GM18498 (cell line): ENCODE measurements around the gene BEX2.
"Not testable (repeated sequence)": the region's sequence is repeated elsewhere in the genome, so short reads cannot be mapped to it uniquely, and the experiment has no call there.

Experiments
- ATAC-seq: cut with Tn5 transposase; IDR thresholded peaks from one replicate; pipeline ENCODE4 v1.9.1; 2021; ENCODE audit warnings: mild to moderate bottlenecking, moderate library complexity; ENCODE audit not compliant: unreplicated experiment

The BEX2 gene

DNA sequence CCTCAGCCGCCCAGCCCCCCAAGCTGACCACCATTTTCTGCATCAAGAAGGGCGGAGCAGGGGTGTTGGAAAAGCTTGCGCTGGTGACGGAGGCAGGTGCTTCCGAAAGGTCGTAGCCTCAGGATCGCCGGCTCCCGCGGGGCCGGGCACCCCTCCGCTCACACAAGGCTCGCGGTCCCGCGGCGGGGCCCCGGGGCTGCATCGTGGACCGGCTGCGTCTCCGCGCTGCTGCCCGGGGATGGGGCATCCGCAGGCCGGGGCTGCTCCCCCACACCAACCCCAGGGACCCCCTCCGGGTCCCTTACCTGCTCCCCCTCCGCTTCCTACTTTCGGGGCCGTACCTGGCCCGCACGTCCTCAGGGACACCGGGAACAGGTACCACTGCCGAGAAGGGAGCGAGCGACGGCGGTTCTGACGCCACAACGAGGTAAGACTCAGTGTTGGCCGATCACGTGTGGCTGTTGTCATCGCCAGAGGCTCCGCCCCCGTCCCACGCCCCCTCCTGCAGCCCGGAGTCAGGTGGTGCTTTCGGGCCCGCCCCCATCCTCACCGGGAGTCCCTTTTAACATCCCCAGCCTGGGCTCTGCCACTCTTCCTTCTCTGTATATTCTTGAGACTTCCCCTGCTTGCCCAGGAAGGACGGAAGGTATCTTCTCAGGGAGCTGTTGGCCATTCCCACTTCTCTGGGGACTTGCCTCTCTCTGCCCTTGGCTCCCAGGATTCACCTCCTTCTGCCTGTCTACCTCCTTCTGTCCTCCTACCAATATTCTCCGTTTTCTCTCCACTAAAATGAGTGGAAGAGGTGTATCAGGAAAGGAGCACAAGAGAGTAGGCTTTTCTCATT lies at the start of gene BEX2:
TSS of gene BEX2 (minus strand) at position 436 of the 844 bp plus-strand sequence. CDS start 1,014 bp downstream, outside the sequence.
- peak; percentile 99 for ATAC-seq

- no peak for ATAC-seq
Measured at GRCh38 chrX:103360092-103360491, 49.3 kb upstream of the BEX2 start.

DNA sequence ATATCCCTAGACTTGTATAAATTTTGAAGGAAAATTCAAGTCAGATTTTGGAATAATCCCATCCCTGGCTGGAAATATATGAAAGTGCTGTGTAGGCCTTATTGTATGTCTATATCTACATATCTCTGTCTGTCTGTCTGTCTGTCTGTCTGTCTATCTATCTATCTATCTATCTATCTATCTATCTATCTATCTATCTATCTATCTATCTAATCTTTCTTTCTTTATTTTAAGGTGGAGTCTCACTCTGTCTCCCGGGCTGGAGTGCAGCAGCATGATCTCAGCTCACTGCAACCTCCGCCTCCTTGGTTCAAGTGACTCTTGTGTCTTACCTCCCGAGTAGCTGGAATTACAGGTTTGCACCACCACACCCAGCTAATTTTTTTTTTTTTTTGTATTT lies 48.8 kb upstream of the BEX2 start:
- ATAC-seq: not testable (repeated sequence)

DNA sequence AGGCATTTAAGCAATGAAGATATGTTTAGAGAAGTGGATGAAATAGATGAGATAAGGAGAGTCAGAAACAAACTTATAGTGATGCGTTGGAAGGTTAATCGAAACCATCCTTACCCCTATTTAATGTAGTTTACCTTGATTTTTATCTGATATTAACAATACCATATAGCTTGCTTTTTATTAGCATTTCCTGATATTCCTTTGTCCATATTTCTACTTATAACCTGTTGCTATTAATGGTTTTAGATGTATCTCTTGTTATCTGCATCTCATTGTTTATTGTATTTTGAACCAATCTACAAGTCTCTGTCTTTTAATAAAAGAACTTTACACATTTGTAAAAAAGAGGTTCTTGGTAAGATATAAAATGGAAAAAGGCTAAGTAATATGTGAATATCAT lies 47.1 kb upstream of the BEX2 start:
- ATAC-seq: no peak

GRCh38 chrX:103356858-103357257 lies 46.1 kb upstream of the BEX2 start:
- no peak for ATAC-seq

DNA sequence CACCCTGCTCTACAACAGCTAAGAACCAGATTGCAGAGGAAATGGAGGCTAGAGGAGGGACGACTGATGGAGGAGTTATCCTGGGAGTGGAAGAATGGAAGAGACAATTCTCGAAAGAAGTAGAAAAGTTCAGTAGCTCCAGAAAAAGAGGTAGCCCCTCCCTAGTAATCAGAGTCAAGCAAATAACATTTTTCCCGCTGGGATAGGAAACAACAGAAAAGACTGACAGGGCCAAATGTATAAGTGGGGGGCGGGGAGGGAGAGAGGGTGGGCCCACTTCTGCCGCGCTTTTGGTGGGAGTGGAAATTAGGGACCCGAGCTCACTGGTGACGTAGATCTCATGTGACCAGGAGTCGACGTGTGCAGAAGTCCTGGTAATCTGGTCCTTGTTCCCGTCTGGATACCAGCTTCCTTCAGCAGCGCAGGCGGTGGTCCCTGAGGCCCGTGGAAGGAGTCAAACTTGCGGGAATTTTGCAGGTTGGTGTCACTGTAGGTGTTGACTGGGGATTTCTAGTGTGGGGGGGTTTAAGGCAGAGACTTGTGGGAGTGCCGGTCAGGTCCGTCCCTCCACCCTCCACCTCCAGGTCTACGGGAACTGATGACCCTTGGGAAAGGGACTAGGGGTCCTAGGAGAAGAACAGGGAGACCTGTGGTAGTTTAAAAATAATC lies 45.5 kb upstream of the BEX2 start, which contains the start of gene TCEAL9:
TSS of gene TCEAL9 (plus strand) at position 377 of the 669 bp plus-strand sequence. CDS start 1,179 bp downstream, outside the sequence.
- no peak for ATAC-seq

- ATAC-seq: no peak
Measured at GRCh38 chrX:103347682-103348397, 37.0 kb upstream of the BEX2 start.

DNA sequence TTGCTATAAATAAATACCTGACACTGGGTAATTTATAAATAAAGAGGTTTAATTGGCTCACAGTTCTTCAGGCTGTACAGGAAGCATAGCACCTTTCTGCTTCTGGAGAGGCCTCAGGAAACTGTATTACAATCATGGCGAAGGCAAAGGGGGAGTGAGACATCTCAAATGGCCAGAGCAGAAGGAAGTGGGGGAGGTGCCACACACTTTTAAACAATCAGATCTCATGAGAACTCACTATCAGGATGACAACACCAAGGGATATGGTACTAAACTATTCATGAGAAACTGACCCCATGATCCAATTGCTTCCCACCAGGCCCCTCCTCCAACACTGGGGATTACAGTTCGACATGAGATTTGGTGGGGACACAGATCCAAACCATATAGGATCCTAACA lies 33.8 kb upstream of the BEX2 start:
- no peak for ATAC-seq

DNA sequence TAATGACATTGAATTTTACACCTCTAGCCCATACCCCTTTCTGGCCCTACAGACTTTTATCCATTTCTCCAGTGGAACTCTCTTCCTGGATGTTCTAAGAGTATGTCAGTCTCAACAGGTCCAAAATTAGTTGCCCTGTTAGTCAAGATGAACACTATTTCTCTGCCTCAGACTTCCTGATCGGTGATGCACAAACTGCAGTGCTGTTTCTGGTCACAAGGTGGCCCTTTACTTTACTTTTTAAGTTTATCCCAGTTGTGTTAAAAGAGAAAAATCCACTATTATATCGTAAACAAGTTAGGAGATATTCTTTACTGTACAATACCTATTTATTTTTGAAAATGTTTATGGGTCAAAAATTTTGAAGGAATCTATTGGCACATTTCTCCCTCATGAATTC lies 32.3 kb upstream of the BEX2 start:
- ATAC-seq: no peak

- no peak for ATAC-seq
Measured at GRCh38 chrX:103338663-103339062, 27.9 kb upstream of the BEX2 start.

GRCh38 chrX:103330681-103331288 lies 20.0 kb upstream of the BEX2 start:
- no peak for ATAC-seq

- no peak for ATAC-seq
Measured at GRCh38 chrX:103329991-103330390, 19.2 kb upstream of the BEX2 start, which contains the start of gene TCEAL7. Gene TCEAL7 (plus strand): TSS chrX:103330239. CDS start chrX:103331404, 1,165 bp downstream.

DNA sequence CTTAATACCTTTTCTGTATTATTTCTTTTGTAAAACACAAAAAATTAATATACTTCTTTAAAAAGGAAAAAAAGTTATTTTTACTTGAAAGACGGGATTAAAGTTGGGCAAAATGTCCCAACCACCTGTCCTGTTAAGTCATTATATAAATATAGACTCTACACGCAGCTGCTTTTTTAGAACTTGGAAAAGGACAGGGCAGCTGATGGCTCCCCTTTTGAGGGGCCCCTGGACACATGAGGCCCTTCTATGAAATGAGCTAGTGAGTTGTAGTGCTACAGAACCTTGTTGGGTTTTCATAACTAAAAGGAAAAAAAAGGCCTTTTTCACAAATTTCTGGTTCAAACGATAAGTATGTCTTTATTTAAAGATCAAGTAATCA lies 600 bp upstream of the BEX2 start:
- ATAC-seq: no peak

- ATAC-seq: no peak
Measured at GRCh38 chrX:103309860-103310554, 783 bp downstream of the BEX2 start.

- not testable (repeated sequence) for ATAC-seq
Measured at GRCh38 chrX:103305666-103306065, 5.1 kb downstream of the BEX2 start.

- no peak for ATAC-seq
Measured at GRCh38 chrX:103304705-103305104, 6.1 kb downstream of the BEX2 start.

DNA sequence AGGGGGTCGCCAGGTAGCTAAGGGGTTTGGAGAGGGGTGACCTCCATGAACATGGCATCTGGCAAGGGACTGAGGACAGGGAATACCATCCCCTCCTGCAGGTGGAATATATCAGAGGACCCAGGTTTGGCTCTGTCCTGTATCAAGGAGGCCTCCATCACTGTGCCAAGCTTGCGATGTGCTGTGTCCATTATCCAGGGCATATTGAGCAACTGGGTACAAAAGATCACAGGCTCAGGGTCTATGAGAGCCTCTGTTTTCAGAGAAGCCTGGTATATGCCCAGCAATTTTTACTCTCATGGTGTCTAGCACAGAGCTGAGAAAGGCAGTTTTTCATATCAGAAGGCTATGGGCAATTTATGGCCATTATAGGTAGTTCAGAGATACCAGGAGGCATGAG lies 17.7 kb downstream of the BEX2 start:
- no peak for ATAC-seq

- ATAC-seq: no peak
Measured at GRCh38 chrX:103279624-103280023, 31.2 kb downstream of the BEX2 start.

DNA sequence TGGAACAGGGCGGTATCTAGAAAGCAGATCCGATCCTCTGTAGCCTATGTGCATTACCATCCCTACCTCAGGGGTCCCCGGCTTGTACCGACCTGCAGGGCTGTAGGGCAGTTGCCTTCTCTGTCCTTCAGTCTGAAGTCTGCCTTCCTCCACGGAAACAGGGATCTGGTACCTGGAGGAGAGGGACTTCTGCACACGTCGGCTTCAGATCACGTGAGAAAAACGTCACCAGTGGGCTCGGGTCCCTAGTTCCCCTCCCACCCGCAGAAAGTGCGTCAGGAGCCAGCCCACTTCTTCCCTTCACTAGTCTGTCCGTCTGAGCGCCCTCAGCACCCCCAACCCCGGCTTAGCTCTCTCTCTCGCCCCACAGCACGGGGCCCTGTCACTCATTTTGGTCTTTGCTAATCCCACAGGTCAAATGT lies 34.2 kb downstream of the BEX2 start, which contains the start of gene TCEAL5:
TSS of gene TCEAL5 (minus strand) at position 170 of the 422 bp plus-strand sequence. CDS start 2,187 bp downstream, outside the sequence.
- no peak for ATAC-seq

DNA sequence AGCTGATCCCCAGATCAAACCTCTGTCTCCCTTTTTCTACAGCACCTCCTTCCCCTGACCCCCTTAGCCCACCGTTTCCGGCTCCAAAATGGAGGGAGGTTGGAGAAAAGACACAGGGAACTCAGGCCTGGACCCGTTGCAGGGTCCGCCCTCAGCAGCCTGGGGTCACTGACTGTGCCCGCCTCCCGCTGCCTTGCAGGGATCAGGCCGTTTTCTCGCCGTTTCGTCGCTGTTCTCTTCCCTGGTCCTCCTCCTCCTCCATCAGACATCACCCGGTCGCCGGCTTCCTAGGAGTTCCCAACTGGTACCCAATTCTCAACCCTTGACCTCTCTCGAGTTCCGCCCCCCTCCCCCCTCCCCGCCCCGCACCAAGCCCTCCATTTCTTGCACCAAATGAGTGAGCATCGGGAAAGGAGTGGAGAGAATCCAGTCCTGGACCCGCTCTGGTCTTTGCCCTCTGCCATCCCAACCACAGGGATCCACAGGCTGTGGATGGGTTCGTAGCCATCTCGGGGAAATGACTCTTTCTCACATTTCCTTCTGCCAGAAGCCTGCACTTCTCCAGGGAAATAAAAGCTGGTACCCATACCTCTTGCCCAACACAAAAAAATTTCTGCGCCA lies 34.7 kb downstream of the BEX2 start:
- ATAC-seq: no peak
